Uterus (tissue), 4 donors: ENCODE measurements around the gene PTPRD. TPM values are rescaled to one million over a fixed set of nuclear protein-coding genes. Genes with fewer than 3 reads are reported as not detected.

ENCODE experiments used
- DNase-seq, 2 donors: peaks; one replicate each; pipeline ENCODE4 v3.0.0-alpha.2; 2019 to 2020
- H3K27ac ChIP-seq, 2 donors: fragments of 200-600 bp; sonication (generic); 1 replicate in 1 of 2; 2 replicates in 1 of 2; pipeline ENCODE4 v1.5.1; 2016 to 2018
- H3K27me3 ChIP-seq, 2 donors: fragments of 200-600 bp; sonication (generic); one replicate each; pipeline ENCODE4 v1.5.1; 2018 to 2019; ENCODE audit warnings: control low read depth in 1 of 2
- H3K36me3 ChIP-seq, 2 donors: fragments of 200-600 bp; sonication (generic); one replicate each; pipeline ENCODE4 v1.5.1; 2019; ENCODE audit warnings: control low read depth in 1 of 2
- H3K4me1 ChIP-seq, 2 donors: fragments of 200-600 bp; sonication (generic); one replicate each; pipeline ENCODE4 v1.5.1; 2018 to 2019; ENCODE audit warnings: control low read depth in 1 of 2
- H3K4me3 ChIP-seq, 2 donors: fragments of 200-600 bp; sonication (generic); 1 replicate in 1 of 2; 2 replicates in 1 of 2; pipeline ENCODE4 v1.5.1; 2018 to 2019; ENCODE audit warnings: mild to moderate bottlenecking in 1 of 2
- H3K9me3 ChIP-seq, 2 donors: fragments of 200-600 bp; sonication (generic); one replicate each; pipeline ENCODE4 v1.5.1; 2019; ENCODE audit warnings: control low read depth in 1 of 2
- POLR2A ChIP-seq, 2 donors: fragments of 450-650 bp; IDR thresholded peaks; one replicate each; pipeline ENCODE4 v1.6.1; 2016; ENCODE audit warnings: antibody characterized with exemption in 2 of 2, mild to moderate bottlenecking in 1 of 2, moderate library complexity in 1 of 2
- intact Hi-C: fragments of 100-400 bp; cut with DNase I; formaldehyde crosslinking; loops from one replicate; pipeline ENCODE4 v1.15.1; 2023; ENCODE audit warnings: low total_unique reads
- total RNA-seq, 4 donors: library from RNA; depleted of rRNA in 3 of 4; stranded (reverse); fragments of >200 nt in 3 of 4; gene quantifications; one replicate each; pipeline versions ENCODE4 v1.1.0 to v1.2.4, GENCODE V29; 2014 to 2023
- TF ChIP-seq, protein P1 (sequence below), 4 experiments: fragments of 200-600 bp in 2 of 4; fragments of 450-650 bp in 2 of 4; sonication (generic) in 2 of 4; IDR thresholded peaks; one replicate each; pipeline ENCODE4 v1.5.1; 2016 to 2019; ENCODE audit warnings: antibody characterized with exemption in 4 of 4, mild to moderate bottlenecking in 2 of 4, moderate library complexity in 1 of 4
- donor health status: DM: yes; HTN: yes; CAD: no.

The PTPRD gene
- total RNA-seq, 4 donors from 2014 or later = 1.2 to 136 (median 26.4) TPM

DNA sequence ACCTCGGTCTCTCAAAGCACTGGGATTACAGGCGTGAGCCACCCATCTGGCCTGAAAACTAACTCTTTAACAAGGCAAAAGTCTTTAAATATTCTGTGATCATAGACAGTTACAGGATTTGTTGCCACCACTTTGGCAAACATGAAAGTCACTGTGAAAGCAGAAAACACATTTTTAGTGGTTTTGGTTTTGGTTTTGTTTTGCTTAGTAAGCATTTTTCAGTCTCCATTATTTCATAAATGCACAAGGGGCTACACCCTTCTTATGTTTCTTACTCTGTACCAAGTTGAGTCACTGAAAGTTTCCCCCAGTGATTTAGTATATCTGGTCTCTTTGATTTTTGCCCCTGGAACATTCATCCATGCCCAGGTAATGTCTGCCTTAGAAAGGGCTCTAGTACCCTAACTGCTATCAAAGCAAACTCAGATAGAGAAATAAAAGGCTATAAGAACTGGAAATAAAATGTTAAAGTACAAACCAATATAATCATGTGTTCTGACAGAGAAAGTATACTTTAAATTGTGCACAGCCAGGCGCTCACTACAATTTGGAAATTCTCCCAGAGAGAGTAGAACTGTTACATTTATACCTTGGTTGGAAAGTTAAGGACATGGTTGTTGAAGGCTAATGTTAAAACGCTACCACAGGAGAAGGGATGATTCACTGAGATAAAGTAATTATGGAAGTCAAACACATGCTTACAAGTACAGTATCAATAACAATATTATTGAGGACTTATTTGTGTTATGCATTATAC lies 1790.7 kb downstream of the PTPRD start:
- no peaks in the 10 kb centered on the region for H3K9me3 ChIP-seq
- no peak overlapping the region for H3K4me3 ChIP-seq
- H3K27me3 ChIP-seq = no peaks in the 10 kb centered on the region
- H3K27ac ChIP-seq = no peak overlapping the region
- no peak for TF ChIP-seq POLR2A (IDR thresholded peaks at IDR 0.05)
- TF ChIP-seq, protein P1, sequence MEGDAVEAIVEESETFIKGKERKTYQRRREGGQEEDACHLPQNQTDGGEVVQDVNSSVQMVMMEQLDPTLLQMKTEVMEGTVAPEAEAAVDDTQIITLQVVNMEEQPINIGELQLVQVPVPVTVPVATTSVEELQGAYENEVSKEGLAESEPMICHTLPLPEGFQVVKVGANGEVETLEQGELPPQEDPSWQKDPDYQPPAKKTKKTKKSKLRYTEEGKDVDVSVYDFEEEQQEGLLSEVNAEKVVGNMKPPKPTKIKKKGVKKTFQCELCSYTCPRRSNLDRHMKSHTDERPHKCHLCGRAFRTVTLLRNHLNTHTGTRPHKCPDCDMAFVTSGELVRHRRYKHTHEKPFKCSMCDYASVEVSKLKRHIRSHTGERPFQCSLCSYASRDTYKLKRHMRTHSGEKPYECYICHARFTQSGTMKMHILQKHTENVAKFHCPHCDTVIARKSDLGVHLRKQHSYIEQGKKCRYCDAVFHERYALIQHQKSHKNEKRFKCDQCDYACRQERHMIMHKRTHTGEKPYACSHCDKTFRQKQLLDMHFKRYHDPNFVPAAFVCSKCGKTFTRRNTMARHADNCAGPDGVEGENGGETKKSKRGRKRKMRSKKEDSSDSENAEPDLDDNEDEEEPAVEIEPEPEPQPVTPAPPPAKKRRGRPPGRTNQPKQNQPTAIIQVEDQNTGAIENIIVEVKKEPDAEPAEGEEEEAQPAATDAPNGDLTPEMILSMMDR (IDR thresholded peaks at IDR 0.05) = no peak
- no peaks in the 10 kb centered on the region for H3K4me1 ChIP-seq
- intact Hi-C loops = no loop called here
- DNase-seq = no peak
- H3K36me3 ChIP-seq = no peaks in the 10 kb centered on the region

DNA sequence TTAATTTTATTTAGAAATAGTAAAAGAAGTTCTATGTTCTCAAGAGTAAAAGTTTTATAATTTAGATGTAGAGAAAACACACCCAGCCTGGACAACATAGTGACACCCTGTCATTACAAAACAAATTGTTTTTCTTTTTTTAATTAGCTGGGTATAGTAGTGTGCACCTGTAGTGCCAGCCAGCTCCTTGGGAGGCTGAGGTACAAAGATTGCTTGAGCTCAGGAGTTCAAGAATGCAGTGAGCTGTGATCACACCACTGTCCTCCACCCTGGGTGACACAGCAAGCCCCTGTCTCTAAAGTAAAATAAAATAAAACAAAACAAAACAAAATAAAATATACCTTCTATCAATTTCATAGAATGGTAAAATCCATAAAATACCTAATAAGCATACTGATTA lies 1795.5 kb downstream of the PTPRD start:
- intact Hi-C loops = no loop called here
- H3K27ac ChIP-seq = no peak overlapping the region
- no peak overlapping the region for H3K4me3 ChIP-seq
- DNase-seq = no peak
- no peaks in the 10 kb centered on the region for H3K27me3 ChIP-seq
- TF ChIP-seq POLR2A (IDR thresholded peaks at IDR 0.05) = no peak
- TF ChIP-seq, protein P1 (IDR thresholded peaks at IDR 0.05) = no peak
- H3K9me3 ChIP-seq = no peaks in the 10 kb centered on the region
- H3K4me1 ChIP-seq = no peaks in the 10 kb centered on the region
- no peaks in the 10 kb centered on the region for H3K36me3 ChIP-seq

DNA sequence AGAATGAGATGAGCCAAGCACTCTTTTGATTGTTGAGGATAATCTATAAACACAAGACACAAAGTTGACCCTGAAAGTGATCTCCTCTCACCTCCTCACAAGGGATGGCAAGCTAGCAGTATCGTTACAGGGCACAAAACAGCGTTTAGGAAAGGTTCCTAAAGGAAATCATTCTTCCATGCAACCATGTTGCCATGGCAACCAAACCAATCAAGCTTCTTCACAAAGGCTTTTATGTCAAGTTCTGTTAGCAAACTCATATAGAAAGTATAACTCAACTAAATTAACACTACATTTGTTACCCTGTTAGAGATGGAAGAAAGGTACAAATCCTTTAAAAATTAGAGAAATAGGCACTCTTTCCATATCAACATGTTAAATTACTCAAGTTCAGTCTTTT lies 1796.4 kb downstream of the PTPRD start:
- Histone ChIP-seq H3K4me3 (no peak overlapping the region), H3K36me3 (no peaks in the 10 kb centered on the region), H3K27ac (no peak overlapping the region)

DNA sequence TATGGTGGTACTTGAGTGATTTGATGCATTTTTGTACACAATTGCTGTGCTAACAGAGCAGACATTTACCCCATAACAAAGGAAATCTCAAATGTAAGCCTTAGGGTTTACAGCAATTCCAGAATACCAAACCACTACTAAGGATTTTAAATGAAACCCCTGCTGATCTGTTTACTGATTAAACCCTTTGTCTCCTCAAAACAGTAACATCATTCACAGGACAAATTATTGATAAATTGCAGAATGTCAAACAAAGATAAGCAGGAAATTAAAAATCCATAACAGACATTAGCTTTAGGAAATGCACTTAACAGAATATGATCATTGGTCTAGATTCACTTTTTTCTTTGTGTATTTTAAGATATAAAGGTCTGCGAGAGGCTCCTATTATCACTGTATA lies 1796.9 kb downstream of the PTPRD start:
- no peak overlapping the region for H3K27ac ChIP-seq
- no peaks in the 10 kb centered on the region for H3K9me3 ChIP-seq
- no peaks in the 10 kb centered on the region for H3K36me3 ChIP-seq
- no peak for DNase-seq
- no peaks in the 10 kb centered on the region for H3K4me1 ChIP-seq
- no peaks in the 10 kb centered on the region for H3K27me3 ChIP-seq
- TF ChIP-seq, protein P1 (IDR thresholded peaks at IDR 0.05) = no peak
- no peak for TF ChIP-seq POLR2A (IDR thresholded peaks at IDR 0.05)
- no peak overlapping the region for H3K4me3 ChIP-seq
- intact Hi-C loops = no loop called here

More for the DNA sequence above, 1796.4 kb downstream of the PTPRD start:
- intact Hi-C loops = no loop called here
- no peaks in the 10 kb centered on the region for H3K9me3 ChIP-seq
- TF ChIP-seq POLR2A (IDR thresholded peaks at IDR 0.05) = no peak
- TF ChIP-seq, protein P1 (IDR thresholded peaks at IDR 0.05) = no peak
- no peaks in the 10 kb centered on the region for H3K27me3 ChIP-seq
- H3K4me1 ChIP-seq = no peaks in the 10 kb centered on the region
- DNase-seq = no peak

DNA sequence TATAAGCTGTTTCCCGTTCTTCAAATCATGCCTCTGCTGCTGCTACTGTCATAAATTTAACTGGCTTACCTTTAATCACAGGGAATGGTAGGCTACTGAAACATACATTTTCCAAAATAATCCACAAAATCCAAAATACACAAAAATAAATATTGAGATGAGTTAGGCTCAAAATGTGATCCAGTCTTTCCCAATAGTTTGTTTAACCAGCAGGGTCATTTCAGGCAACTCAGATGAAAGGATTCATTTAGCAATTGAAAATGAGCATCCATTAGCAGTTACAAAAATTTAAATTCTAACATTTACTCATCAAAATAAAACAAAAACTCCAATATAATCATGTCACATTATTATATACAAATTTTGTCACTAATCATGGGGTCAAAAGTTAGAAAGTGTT lies 1797.6 kb downstream of the PTPRD start:
- H3K27me3 ChIP-seq = no peaks in the 10 kb centered on the region
- no peaks in the 10 kb centered on the region for H3K9me3 ChIP-seq
- no peak overlapping the region for H3K4me3 ChIP-seq
- H3K27ac ChIP-seq = no peak overlapping the region
- no peak for TF ChIP-seq POLR2A (IDR thresholded peaks at IDR 0.05)
- TF ChIP-seq, protein P1 (IDR thresholded peaks at IDR 0.05) = no peak
- no peaks in the 10 kb centered on the region for H3K4me1 ChIP-seq
- H3K36me3 ChIP-seq = no peaks in the 10 kb centered on the region
- intact Hi-C loops = no loop called here
- DNase-seq = no peak
